GM19455 (cell line): ENCODE results near the gene DNAH17.

Experiments used
- ATAC-seq: cut with Tn5 transposase; IDR thresholded peaks from one replicate; pipeline ENCODE4 v1.9.1; 2021; ENCODE audit not compliant: unreplicated experiment

The DNAH17 gene

GRCh38 chr17:78575340-78575739 lies 1.9 kb downstream of the DNAH17 start:
- no peak for ATAC-seq

- no peak for ATAC-seq
Measured at GRCh38 chr17:78573955-78574354, 3.2 kb downstream of the DNAH17 start.

- ATAC-seq, result no peak
Measured at GRCh38 chr17:78572239-78573205, 4.7 kb downstream of the DNAH17 start.

- no peak for ATAC-seq
Measured at GRCh38 chr17:78571329-78571728, 5.9 kb downstream of the DNAH17 start.

- no peak for ATAC-seq
Measured at GRCh38 chr17:78568494-78569115, 8.6 kb downstream of the DNAH17 start.

GRCh38 chr17:78567991-78568390 lies 9.2 kb downstream of the DNAH17 start:
- no peak for ATAC-seq

- no peak for ATAC-seq
Measured at GRCh38 chr17:78566947-78567346, 10.2 kb downstream of the DNAH17 start.

GRCh38 chr17:78563189-78564145 lies 13.7 kb downstream of the DNAH17 start:
- no peak for ATAC-seq

- no peak for ATAC-seq
Measured at GRCh38 chr17:78562734-78563133, 14.5 kb downstream of the DNAH17 start.

- ATAC-seq, result no peak
Measured at GRCh38 chr17:78561166-78561565, 16.0 kb downstream of the DNAH17 start.

- ATAC-seq, result no peak
Measured at GRCh38 chr17:78560731-78561130, 16.5 kb downstream of the DNAH17 start.

- ATAC-seq, result no peak
Measured at GRCh38 chr17:78559749-78560368, 17.3 kb downstream of the DNAH17 start.

GRCh38 chr17:78558989-78559388 lies 18.2 kb downstream of the DNAH17 start:
- ATAC-seq, result no peak

GRCh38 chr17:78558181-78558850 lies 18.9 kb downstream of the DNAH17 start:
- ATAC-seq, result no peak

GRCh38 chr17:78557598-78558039 lies 19.6 kb downstream of the DNAH17 start:
- no peak for ATAC-seq

- ATAC-seq, result no peak
Measured at GRCh38 chr17:78556812-78557211, 20.4 kb downstream of the DNAH17 start.

- ATAC-seq, result no peak
Measured at GRCh38 chr17:78555746-78556401, 21.3 kb downstream of the DNAH17 start.

- no peak for ATAC-seq
Measured at GRCh38 chr17:78550464-78550863, 26.7 kb downstream of the DNAH17 start.

- no peak for ATAC-seq
Measured at GRCh38 chr17:78548725-78549124, 28.5 kb downstream of the DNAH17 start.

GRCh38 chr17:78547035-78547434 lies 30.2 kb downstream of the DNAH17 start:
- ATAC-seq, result no peak
